ENCODE measurements around the gene RNU5B-1. TPM values are rescaled to one million over a fixed set of nuclear protein-coding genes. Genes with fewer than 3 reads are reported as not detected.

The RNU5B-1 gene
- polyA plus RNA-seq, 1 of the 3 experiments (the other 2 are of a cell fraction) = not detected

DNA sequence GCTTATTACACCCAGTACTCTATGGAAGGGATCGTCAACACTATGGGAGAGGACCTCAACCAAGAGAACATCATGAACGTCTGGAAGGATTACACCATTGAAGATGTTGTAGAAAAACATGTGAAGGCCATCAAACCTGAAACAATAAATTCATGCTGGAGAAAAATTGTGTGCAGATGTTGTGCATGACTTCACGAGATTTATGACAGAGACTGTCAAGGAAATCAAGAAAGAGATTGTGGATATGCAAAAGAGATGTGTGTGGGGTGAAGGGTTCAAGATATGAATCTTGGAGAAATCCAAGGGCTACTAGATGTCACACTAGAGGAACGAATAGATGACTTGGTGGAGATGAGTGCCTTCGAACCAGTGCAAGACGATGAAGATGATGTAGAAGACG, 14.2 kb upstream of the RNU5B-1 start:
- Histone ChIP-seq H3K9me2 (no peaks in the 10 kb centered on the region), H3K4me3 (ENCODE audit: low read depth in 2 of 2, low read length in 1 of 2) (no peak overlapping the region), H3K27me3 (ENCODE audit: insufficient read depth) (no peaks in the 10 kb centered on the region), H3F3A (replicated peaks; ENCODE audit: insufficient read depth) (peaks cover 17% of the 10 kb centered on the region), H3K4me2 (no peak overlapping the region), H2AFZ (ENCODE audit: low read depth) (no peak overlapping the region), H3K36me3 (replicated peaks in 1 of 2; ENCODE audit: control insufficient read depth in 1 of 2, insufficient read depth in 2 of 2, low read length in 1 of 2) (no peaks in the 10 kb centered on the region), H4K20me1 (ENCODE audit: insufficient read depth) (no peaks in the 10 kb centered on the region), H3K9me3 (no peaks in the 10 kb centered on the region), H3K4me1 (ENCODE audit: control insufficient read depth in 1 of 2, insufficient read depth in 2 of 2, low read depth in 1 of 2, low read length in 1 of 2) (peaks cover 9 to 11% of the 10 kb centered on the region in 2 experiments; a peak in 3 of 4 replicates), H3K27ac (ENCODE audit: low read depth in 2 of 2, low read length in 1 of 2) (no peak overlapping the region), H3K79me2 (ENCODE audit: insufficient read depth) (0 out of 2 replicates have a peak, but pooled peaks cover 1% of the 10 kb centered on the region), H3K9ac (no peak overlapping the region)
- CTCF ChIA-PET = no interaction called here
- TF ChIP-seq, protein P1, sequence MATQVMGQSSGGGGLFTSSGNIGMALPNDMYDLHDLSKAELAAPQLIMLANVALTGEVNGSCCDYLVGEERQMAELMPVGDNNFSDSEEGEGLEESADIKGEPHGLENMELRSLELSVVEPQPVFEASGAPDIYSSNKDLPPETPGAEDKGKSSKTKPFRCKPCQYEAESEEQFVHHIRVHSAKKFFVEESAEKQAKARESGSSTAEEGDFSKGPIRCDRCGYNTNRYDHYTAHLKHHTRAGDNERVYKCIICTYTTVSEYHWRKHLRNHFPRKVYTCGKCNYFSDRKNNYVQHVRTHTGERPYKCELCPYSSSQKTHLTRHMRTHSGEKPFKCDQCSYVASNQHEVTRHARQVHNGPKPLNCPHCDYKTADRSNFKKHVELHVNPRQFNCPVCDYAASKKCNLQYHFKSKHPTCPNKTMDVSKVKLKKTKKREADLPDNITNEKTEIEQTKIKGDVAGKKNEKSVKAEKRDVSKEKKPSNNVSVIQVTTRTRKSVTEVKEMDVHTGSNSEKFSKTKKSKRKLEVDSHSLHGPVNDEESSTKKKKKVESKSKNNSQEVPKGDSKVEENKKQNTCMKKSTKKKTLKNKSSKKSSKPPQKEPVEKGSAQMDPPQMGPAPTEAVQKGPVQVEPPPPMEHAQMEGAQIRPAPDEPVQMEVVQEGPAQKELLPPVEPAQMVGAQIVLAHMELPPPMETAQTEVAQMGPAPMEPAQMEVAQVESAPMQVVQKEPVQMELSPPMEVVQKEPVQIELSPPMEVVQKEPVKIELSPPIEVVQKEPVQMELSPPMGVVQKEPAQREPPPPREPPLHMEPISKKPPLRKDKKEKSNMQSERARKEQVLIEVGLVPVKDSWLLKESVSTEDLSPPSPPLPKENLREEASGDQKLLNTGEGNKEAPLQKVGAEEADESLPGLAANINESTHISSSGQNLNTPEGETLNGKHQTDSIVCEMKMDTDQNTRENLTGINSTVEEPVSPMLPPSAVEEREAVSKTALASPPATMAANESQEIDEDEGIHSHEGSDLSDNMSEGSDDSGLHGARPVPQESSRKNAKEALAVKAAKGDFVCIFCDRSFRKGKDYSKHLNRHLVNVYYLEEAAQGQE (IDR thresholded peaks at IDR 0.05; ENCODE audit: low read depth, low read length) = no peak
- TF ChIP-seq YY1 (IDR thresholded peaks at IDR 0.05; ENCODE audit: low read depth) (no peak), CHD2 (IDR thresholded peaks at IDR 0.05; ENCODE audit: low read length, partially characterized antibody) (no peak), GATA2 (CRISPR knock-in tag; IDR thresholded peaks at IDR 0.05) (no peak), NFIC (IDR thresholded peaks at IDR 0.05; ENCODE audit: borderline replicate concordance) (no peak), SMC3 (IDR thresholded peaks at IDR 0.05; ENCODE audit: low read depth, low read length) (no peak), RCOR1 (IDR thresholded peaks at IDR 0.05; ENCODE audit: low read length) (no peak), TEAD4 (IDR thresholded peaks at IDR 0.05; ENCODE audit: borderline replicate concordance, insufficient read depth) (no peak), MXI1 (IDR thresholded peaks at IDR 0.05; ENCODE audit: low read depth, low read length) (no peak), RFX5 (IDR thresholded peaks at IDR 0.05; ENCODE audit: low read length) (no peak), TCF12 (IDR thresholded peaks at IDR 0.05) (no peak), EZH2phosphoT487 (IDR thresholded peaks at IDR 0.05; ENCODE audit: borderline replicate concordance, low read depth) (no peak), RAD21 (IDR thresholded peaks at IDR 0.05; ENCODE audit: low read length) (no peak)
- TF ChIP-seq, protein P2, sequence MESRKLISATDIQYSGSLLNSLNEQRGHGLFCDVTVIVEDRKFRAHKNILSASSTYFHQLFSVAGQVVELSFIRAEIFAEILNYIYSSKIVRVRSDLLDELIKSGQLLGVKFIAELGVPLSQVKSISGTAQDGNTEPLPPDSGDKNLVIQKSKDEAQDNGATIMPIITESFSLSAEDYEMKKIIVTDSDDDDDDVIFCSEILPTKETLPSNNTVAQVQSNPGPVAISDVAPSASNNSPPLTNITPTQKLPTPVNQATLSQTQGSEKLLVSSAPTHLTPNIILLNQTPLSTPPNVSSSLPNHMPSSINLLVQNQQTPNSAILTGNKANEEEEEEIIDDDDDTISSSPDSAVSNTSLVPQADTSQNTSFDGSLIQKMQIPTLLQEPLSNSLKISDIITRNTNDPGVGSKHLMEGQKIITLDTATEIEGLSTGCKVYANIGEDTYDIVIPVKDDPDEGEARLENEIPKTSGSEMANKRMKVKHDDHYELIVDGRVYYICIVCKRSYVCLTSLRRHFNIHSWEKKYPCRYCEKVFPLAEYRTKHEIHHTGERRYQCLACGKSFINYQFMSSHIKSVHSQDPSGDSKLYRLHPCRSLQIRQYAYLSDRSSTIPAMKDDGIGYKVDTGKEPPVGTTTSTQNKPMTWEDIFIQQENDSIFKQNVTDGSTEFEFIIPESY (IDR thresholded peaks at IDR 0.05; ENCODE audit: borderline replicate concordance, low read depth) = no peak
- TF ChIP-seq, protein P3, sequence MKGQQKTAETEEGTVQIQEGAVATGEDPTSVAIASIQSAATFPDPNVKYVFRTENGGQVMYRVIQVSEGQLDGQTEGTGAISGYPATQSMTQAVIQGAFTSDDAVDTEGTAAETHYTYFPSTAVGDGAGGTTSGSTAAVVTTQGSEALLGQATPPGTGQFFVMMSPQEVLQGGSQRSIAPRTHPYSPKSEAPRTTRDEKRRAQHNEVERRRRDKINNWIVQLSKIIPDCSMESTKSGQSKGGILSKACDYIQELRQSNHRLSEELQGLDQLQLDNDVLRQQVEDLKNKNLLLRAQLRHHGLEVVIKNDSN (IDR thresholded peaks at IDR 0.05; ENCODE audit: borderline replicate concordance, low read depth) = no peak
- POLR2A ChIA-PET = no interaction called here
- DNase-seq = no peak
- WGBS (ENCODE audit: low lambda C conversion rate) = 87% methylated on average over 7 of the region's 7 CpGs

Measured in SK-N-SH (cell line).